Bladder microvascular endothelial cell (primary cell): ENCODE results near the gene RFLNA. TPM values are rescaled to one million over a fixed set of nuclear protein-coding genes. Genes with fewer than 3 reads are reported as not detected.

ENCODE experiments used
- total RNA-seq: library from RNA; depleted of rRNA; stranded (reverse); fragments of >200 nt; gene quantifications from 2 replicates; pipeline ENCODE4 v1.2.3, GENCODE V29; 2014

The RFLNA gene, protein sequence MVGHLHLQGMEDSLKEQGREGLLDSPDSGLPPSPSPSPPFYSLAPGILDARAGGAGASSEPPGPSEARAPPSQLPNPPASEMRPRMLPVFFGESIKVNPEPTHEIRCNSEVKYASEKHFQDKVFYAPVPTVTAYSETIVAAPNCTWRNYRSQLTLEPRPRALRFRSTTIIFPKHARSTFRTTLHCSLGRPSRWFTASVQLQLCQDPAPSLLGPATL
- total RNA-seq: 0.13 and 0.49 TPM in 2 replicates

DNA sequence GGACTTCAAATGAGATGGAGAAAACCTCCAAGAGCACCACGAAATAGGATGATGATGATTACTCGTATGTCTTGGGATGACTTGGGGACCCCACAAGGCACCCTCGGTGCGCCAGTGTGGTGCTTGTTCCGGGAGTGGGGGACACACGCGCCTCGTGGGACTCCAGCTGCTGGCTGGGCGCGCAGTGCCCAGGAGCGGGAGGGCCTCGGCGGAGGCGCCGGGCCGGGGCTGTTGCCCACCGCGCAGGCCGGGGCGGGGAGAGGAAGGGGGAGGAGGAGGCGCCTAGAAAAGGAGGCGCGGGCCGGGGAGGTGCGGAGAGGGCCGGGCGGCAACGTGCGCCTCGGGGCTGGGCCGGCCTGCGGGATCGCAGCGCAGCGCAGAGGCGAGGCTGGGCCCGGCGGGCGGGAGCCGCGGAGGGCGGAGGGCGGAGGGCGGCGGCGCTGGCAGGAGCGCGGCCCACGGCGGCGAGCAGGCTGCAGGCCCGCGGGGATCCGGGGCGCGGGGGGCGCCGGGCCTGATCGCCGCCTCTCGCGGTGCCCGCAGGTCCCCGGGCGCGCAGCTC lies at the start of gene RFLNA:
TSS of gene RFLNA (plus strand) at position 314 of the 562 bp plus-strand sequence. CDS start 337 bp downstream, outside the sequence.

